B cell (primary cell): ENCODE data around the gene RMDN2.

Experiments used
- CTCF ChIP-seq: fragments of 200-600 bp; IDR thresholded peaks from one replicate; pipeline ENCODE4 v1.8.0; 2022; ENCODE audit warnings: antibody characterized with exemption, mild to moderate bottlenecking
- EZH2 ChIP-seq: IDR thresholded peaks from 2 replicates; pipeline ENCODE4 v1.6.1; 2012; ENCODE audit warnings: borderline replicate concordance, low read depth, mild to moderate bottlenecking, moderate library complexity, low read length; ENCODE audit not compliant: insufficient read depth, poor library complexity, severe bottlenecking

- TF ChIP-seq CTCF (no peak), EZH2 (no peak)
Observed at GRCh38 chr2:37928377-37928776, 3.3 kb downstream of the RMDN2 start.
